Ramos (cell line): ENCODE measurements around the gene NCOA3.

Experiments
- in situ Hi-C: fragments of 300-500 bp; cut with MboI; formaldehyde crosslinking; loops from one replicate; pipeline ENCODE4 v1.14.3; 2022; ENCODE audit warnings: low sequenced_read_pairs; ENCODE audit not compliant: unreplicated experiment

Gene NCOA3

GRCh38 chr20:47618479-47618878 is 116.8 kb downstream of the NCOA3 start:
- in situ Hi-C loops = no loop called here

- in situ Hi-C loops = loop anchor here (10.0 kb wide), 3 partner anchors 226 to 406 kb away; no protein-coding TSS in a partner anchor
Measured at GRCh38 chr20:47620808-47621805, 119.4 kb downstream of the NCOA3 start.

- in situ Hi-C loops = loop anchor here (10.0 kb wide), 3 partner anchors 227 to 407 kb away; no protein-coding TSS in a partner anchor
Measured at GRCh38 chr20:47622118-47622665, 120.5 kb downstream of the NCOA3 start.

- in situ Hi-C loops = loop anchor here (10.0 kb wide), 3 partner anchors 228 to 408 kb away; no protein-coding TSS in a partner anchor
Measured at GRCh38 chr20:47623206-47623605, 121.5 kb downstream of the NCOA3 start.

- in situ Hi-C loops = loop anchor here (10.0 kb wide), 3 partner anchors 233 to 413 kb away; no protein-coding TSS in a partner anchor
Measured at GRCh38 chr20:47627540-47627939, 125.9 kb downstream of the NCOA3 start.

GRCh38 chr20:47629907-47630306 is 128.2 kb downstream of the NCOA3 start:
- in situ Hi-C loops = loop anchor here (10.0 kb wide), 3 partner anchors 235 to 415 kb away; no protein-coding TSS in a partner anchor

- in situ Hi-C loops = no loop called here
Measured at GRCh38 chr20:47631078-47631477, 129.4 kb downstream of the NCOA3 start.

- in situ Hi-C loops = no loop called here
Measured at GRCh38 chr20:47635256-47635655, 133.6 kb downstream of the NCOA3 start.

- in situ Hi-C loops = no loop called here
Measured at GRCh38 chr20:47638851-47639250, 137.2 kb downstream of the NCOA3 start.

GRCh38 chr20:47642118-47642517 is 140.4 kb downstream of the NCOA3 start:
- in situ Hi-C loops = no loop called here

GRCh38 chr20:47642624-47643023 is 140.9 kb downstream of the NCOA3 start:
- in situ Hi-C loops = no loop called here

GRCh38 chr20:47645632-47646031 is 143.9 kb downstream of the NCOA3 start:
- in situ Hi-C loops = no loop called here

- in situ Hi-C loops = no loop called here
Measured at GRCh38 chr20:47647994-47648393, 146.3 kb downstream of the NCOA3 start.

- in situ Hi-C loops = no loop called here
Measured at GRCh38 chr20:47648943-47649342, 147.3 kb downstream of the NCOA3 start.

GRCh38 chr20:47652301-47652700 is 150.6 kb downstream of the NCOA3 start:
- in situ Hi-C loops = no loop called here

- in situ Hi-C loops = no loop called here
Measured at GRCh38 chr20:47652794-47653193, 151.1 kb downstream of the NCOA3 start.

GRCh38 chr20:47653869-47654268 is 152.2 kb downstream of the NCOA3 start:
- in situ Hi-C loops = no loop called here

GRCh38 chr20:47654370-47654769 is 152.7 kb downstream of the NCOA3 start:
- in situ Hi-C loops = no loop called here

GRCh38 chr20:47655635-47656034 is 153.9 kb downstream of the NCOA3 start:
- in situ Hi-C loops = no loop called here

GRCh38 chr20:47656318-47656717 is 154.6 kb downstream of the NCOA3 start:
- in situ Hi-C loops = no loop called here
